Measurements from ENCODE around the gene RCN2.
A peak's percentile ranks its signal among the peaks of the same experiment; 100 is the strongest.

Gene RCN2

DNA sequence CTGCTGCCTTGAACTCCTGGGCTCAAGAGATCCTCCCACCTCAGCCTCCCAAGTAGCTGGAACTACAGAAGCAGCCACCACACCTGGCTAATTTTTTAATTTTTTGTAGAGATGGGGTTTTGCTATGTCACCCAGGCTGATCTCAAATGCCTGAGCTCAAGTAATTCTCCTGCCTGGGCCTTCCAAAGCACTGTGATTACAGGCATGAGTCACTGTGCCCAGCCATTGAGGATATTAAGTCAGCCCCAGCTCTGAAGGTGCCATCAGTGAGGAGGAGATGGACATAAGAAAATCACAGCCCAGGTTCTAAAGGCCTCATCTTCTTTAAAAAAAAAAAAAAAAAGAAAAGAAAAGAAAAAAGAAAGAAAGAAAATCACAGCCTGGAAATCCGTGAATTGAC is 36.8 kb downstream of the RCN2 start:
- no peak for FAIRE-seq
- no peak for DNase-seq (ENCODE audit: insufficient read length, low spot score)
- TF ChIP-seq PAX5 (IDR thresholded peaks at IDR 0.05; ENCODE audit: insufficient read depth, low read length, severe bottlenecking) (no peak), TAF1 (IDR thresholded peaks at IDR 0.05; ENCODE audit: low read depth, low read length) (no peak), POLR2AphosphoS5 (IDR thresholded peaks at IDR 0.05; ENCODE audit: low read depth, low read length) (no peak), POU2F2 (IDR thresholded peaks at IDR 0.05; ENCODE audit: low read depth, low read length) (no peak), SPI1 (IDR thresholded peaks at IDR 0.05; ENCODE audit: low read depth, low read length) (no peak), POLR2A (IDR thresholded peaks at IDR 0.05; ENCODE audit: low read depth, low read length) (no peak)

GRCh38 chr15:76972389-76973361 is 41.1 kb downstream of the RCN2 start:
- DNase-seq (ENCODE audit: insufficient read length, low spot score) (no peak), FAIRE-seq (no peak)

GRCh38 chr15:76973362-76973743 is 41.8 kb downstream of the RCN2 start:
- TF ChIP-seq TAF1 (IDR thresholded peaks at IDR 0.05; ENCODE audit: low read depth, low read length): no peak
- no peak for TF ChIP-seq POLR2AphosphoS5 (IDR thresholded peaks at IDR 0.05; ENCODE audit: low read depth, low read length)
- TF ChIP-seq POLR2A (IDR thresholded peaks at IDR 0.05; ENCODE audit: low read depth, low read length): no peak
- no peak for TF ChIP-seq POU2F2 (IDR thresholded peaks at IDR 0.05; ENCODE audit: low read depth, low read length)
- no peak for TF ChIP-seq SPI1 (IDR thresholded peaks at IDR 0.05; ENCODE audit: low read depth, low read length)
- no peak for TF ChIP-seq PAX5 (IDR thresholded peaks at IDR 0.05; ENCODE audit: insufficient read depth, low read length, severe bottlenecking)
- peak; percentile 45 for FAIRE-seq
- DNase-seq (ENCODE audit: insufficient read length, low spot score): no peak

More at GRCh38 chr15:76972389-76973361, 41.1 kb downstream of the RCN2 start:
- TF ChIP-seq POLR2A (IDR thresholded peaks at IDR 0.05; ENCODE audit: low read depth, low read length): no peak
- no peak for TF ChIP-seq SPI1 (IDR thresholded peaks at IDR 0.05; ENCODE audit: low read depth, low read length)
- TF ChIP-seq POLR2AphosphoS5 (IDR thresholded peaks at IDR 0.05; ENCODE audit: low read depth, low read length): no peak
- TF ChIP-seq TAF1 (IDR thresholded peaks at IDR 0.05; ENCODE audit: low read depth, low read length): no peak
- TF ChIP-seq POU2F2 (IDR thresholded peaks at IDR 0.05; ENCODE audit: low read depth, low read length): no peak
- no peak for TF ChIP-seq PAX5 (IDR thresholded peaks at IDR 0.05; ENCODE audit: insufficient read depth, low read length, severe bottlenecking)

DNA sequence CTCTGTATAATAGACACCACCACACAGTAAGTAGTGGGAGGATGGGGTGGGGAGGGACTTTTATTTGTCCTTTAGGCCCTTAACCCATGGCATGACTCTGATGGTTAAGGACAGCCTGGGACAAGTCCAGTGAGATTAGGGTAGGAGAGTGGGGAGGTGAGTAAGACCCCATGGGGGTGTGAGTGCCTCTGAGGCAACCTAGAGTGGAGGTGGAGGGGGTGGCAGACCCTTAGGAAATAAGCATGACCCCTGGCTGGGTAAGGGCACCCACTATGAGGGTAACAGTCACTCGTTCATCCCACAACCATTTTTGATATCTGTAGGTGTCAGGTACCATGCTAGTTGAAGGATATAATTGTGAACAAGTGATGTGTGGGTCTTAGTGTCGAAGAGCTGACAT is 42.4 kb downstream of the RCN2 start:
- no peak for TF ChIP-seq PAX5 (IDR thresholded peaks at IDR 0.05; ENCODE audit: insufficient read depth, low read length, severe bottlenecking)
- TF ChIP-seq SPI1 (IDR thresholded peaks at IDR 0.05; ENCODE audit: low read depth, low read length): no peak
- no peak for TF ChIP-seq POLR2A (IDR thresholded peaks at IDR 0.05; ENCODE audit: low read depth, low read length)
- no peak for TF ChIP-seq TAF1 (IDR thresholded peaks at IDR 0.05; ENCODE audit: low read depth, low read length)
- FAIRE-seq (no peak), DNase-seq (ENCODE audit: insufficient read length, low spot score) (no peak)

- no peak for FAIRE-seq
- no peak for DNase-seq (ENCODE audit: insufficient read length, low spot score)
- TF ChIP-seq PAX5 (IDR thresholded peaks at IDR 0.05; ENCODE audit: insufficient read depth, low read length, severe bottlenecking) (no peak), POLR2A (IDR thresholded peaks at IDR 0.05; ENCODE audit: low read depth, low read length) (no peak), POLR2AphosphoS5 (IDR thresholded peaks at IDR 0.05; ENCODE audit: low read depth, low read length) (no peak), TAF1 (IDR thresholded peaks at IDR 0.05; ENCODE audit: low read depth, low read length) (no peak), SPI1 (IDR thresholded peaks at IDR 0.05; ENCODE audit: low read depth, low read length) (no peak)
Observed at GRCh38 chr15:76974456-76975036, 43.0 kb downstream of the RCN2 start.

DNA sequence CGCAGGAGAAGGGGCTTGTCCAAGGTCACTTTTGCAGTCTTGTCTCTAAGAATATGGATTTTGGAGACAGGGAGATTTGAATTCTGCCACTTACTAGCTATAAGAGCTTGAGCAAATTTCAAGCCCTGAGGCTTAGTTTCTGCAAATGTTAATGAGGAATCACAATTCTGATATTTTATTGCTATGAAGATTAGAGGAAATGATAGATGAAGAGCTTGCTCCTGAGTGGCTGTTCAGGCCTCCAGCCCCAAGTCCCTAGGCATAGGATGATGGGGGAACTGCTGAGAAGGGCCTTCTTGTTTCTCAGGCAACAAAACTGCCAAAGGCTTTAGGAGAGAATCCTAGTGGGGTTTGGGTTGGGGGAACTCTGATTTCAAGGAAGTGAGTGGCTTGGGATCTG is 44.6 kb downstream of the RCN2 start:
- peak; percentile 69 for FAIRE-seq
- DNase-seq (ENCODE audit: insufficient read length, low spot score): no peak
- TF ChIP-seq POLR2A (IDR thresholded peaks at IDR 0.05; ENCODE audit: low read depth, low read length) (no peak), SPI1 (IDR thresholded peaks at IDR 0.05; ENCODE audit: low read depth, low read length) (no peak), POLR2AphosphoS5 (IDR thresholded peaks at IDR 0.05; ENCODE audit: low read depth, low read length) (no peak), POU2F2 (IDR thresholded peaks at IDR 0.05; ENCODE audit: low read depth, low read length) (no peak), PAX5 (IDR thresholded peaks at IDR 0.05; ENCODE audit: insufficient read depth, low read length, severe bottlenecking) (no peak), TAF1 (IDR thresholded peaks at IDR 0.05; ENCODE audit: low read depth, low read length) (no peak)

GRCh38 chr15:76976572-76977270 is 45.2 kb downstream of the RCN2 start:
- no peak for DNase-seq (ENCODE audit: insufficient read length, low spot score)
- peak; percentile 63 for TF ChIP-seq SPI1 (IDR thresholded peaks at IDR 0.05; ENCODE audit: low read depth, low read length)
- TF ChIP-seq POLR2A (IDR thresholded peaks at IDR 0.05; ENCODE audit: low read depth, low read length): no peak
- no peak for TF ChIP-seq POU2F2 (IDR thresholded peaks at IDR 0.05; ENCODE audit: low read depth, low read length)
- no peak for TF ChIP-seq POLR2AphosphoS5 (IDR thresholded peaks at IDR 0.05; ENCODE audit: low read depth, low read length)
- TF ChIP-seq TAF1 (IDR thresholded peaks at IDR 0.05; ENCODE audit: low read depth, low read length): no peak
- peak; percentile 23 for FAIRE-seq

GRCh38 chr15:76978522-76979330 is 47.2 kb downstream of the RCN2 start:
- FAIRE-seq: no peak

More at GRCh38 chr15:76978522-76979330, 47.2 kb downstream of the RCN2 start:
- no peak for TF ChIP-seq PAX5 (IDR thresholded peaks at IDR 0.05; ENCODE audit: insufficient read depth, low read length, severe bottlenecking)
- no peak for TF ChIP-seq POLR2AphosphoS5 (IDR thresholded peaks at IDR 0.05; ENCODE audit: low read depth, low read length)
- no peak for TF ChIP-seq POU2F2 (IDR thresholded peaks at IDR 0.05; ENCODE audit: low read depth, low read length)
- no peak for TF ChIP-seq SPI1 (IDR thresholded peaks at IDR 0.05; ENCODE audit: low read depth, low read length)
- no peak for TF ChIP-seq TAF1 (IDR thresholded peaks at IDR 0.05; ENCODE audit: low read depth, low read length)
- TF ChIP-seq POLR2A (IDR thresholded peaks at IDR 0.05; ENCODE audit: low read depth, low read length): no peak
- no peak for DNase-seq (ENCODE audit: insufficient read length, low spot score)
